IMR-90 (cell line): ENCODE results near the gene CYP2W1. TPM values are rescaled to one million over a fixed set of nuclear protein-coding genes. Genes with fewer than 3 reads are reported as not detected.

Experiments
- ATAC-seq: fragments of 200-7000 bp; cut with Tn5 transposase; 2 replicates; pipeline ENCODE4 v1.9.1; 2020; ENCODE audit warnings: low read depth, mild to moderate bottlenecking, moderate library complexity
- BruUV-seq: library from RNA; stranded (reverse); fragments of 400-500 nt; replicated peaks from 2 replicates; lab custom pipeline; 2021; lab: Mats Ljungman, UMichigan
- CTCF ChIA-PET: fragments of 300-600 bp; formaldehyde crosslinking; extraction: SDS; loops from one replicate; lab custom pipeline; 2021; ENCODE audit warnings: antibody characterized with exemption; lab: Yijun Ruan, JAX
- POLR2A ChIA-PET: fragments of 300-600 bp; sonication (Branson Sonifier 250); formaldehyde crosslinking; loops from one replicate; lab custom pipeline; 2022; ENCODE audit warnings: antibody characterized with exemption; ENCODE audit not compliant: unreplicated experiment; lab: Charles Lee
- DNase-seq: peaks from one replicate; pipeline ENCODE4 v3.0.0; 2013
- H2AFZ ChIP-seq: replicated peaks from 2 replicates; pipeline ENCODE3; 2013; ENCODE audit warnings: low read length, mild to moderate bottlenecking; ENCODE audit not compliant: poor library complexity
- H2AK5ac ChIP-seq: 2 replicates; pipeline ENCODE4 v1.6.1; 2013; ENCODE audit warnings: low read depth, low read length, inconsistent platforms
- H2AK9ac ChIP-seq: replicated peaks from 2 replicates; pipeline ENCODE3; 2013; ENCODE audit warnings: mild to moderate bottlenecking, low read depth, low read length, moderate library complexity; ENCODE audit not compliant: poor library complexity
- H2BK120ac ChIP-seq: 2 replicates; pipeline ENCODE4 v1.6.1; 2013; ENCODE audit warnings: low read depth, low read length, inconsistent platforms
- H2BK15ac ChIP-seq: 3 replicates; pipeline ENCODE4 v1.6.1; 2013; ENCODE audit warnings: low read depth, low read length, inconsistent platforms
- H2BK20ac ChIP-seq: 2 replicates; pipeline ENCODE4 v1.6.1; 2013; ENCODE audit warnings: low read depth, mild to moderate bottlenecking, inconsistent platforms, low read length, moderate library complexity
- H2BK5ac ChIP-seq: 2 replicates; pipeline ENCODE4 v1.6.1; 2013; ENCODE audit warnings: mild to moderate bottlenecking, low read depth, low read length, inconsistent platforms; ENCODE audit not compliant: poor library complexity, severe bottlenecking
- H3K14ac ChIP-seq: replicated peaks from 2 replicates; pipeline ENCODE4 v1.6.1; 2013; ENCODE audit warnings: low read depth, low read length, inconsistent platforms
- H3K18ac ChIP-seq: 2 replicates; pipeline ENCODE4 v1.6.1; 2013; ENCODE audit warnings: low read depth, low read length, control low read depth
- H3K23ac ChIP-seq: 2 replicates; pipeline ENCODE4 v1.6.1; 2013; ENCODE audit warnings: low read depth, low read length, inconsistent platforms
- H3K27ac ChIP-seq: 2 replicates; pipeline ENCODE4 v1.5.1; 2013; ENCODE audit warnings: mild to moderate bottlenecking, control low read depth, low read length; ENCODE audit not compliant: insufficient read depth
- H3K27me3 ChIP-seq: 2 replicates; pipeline ENCODE4 v1.6.1; 2013; ENCODE audit warnings: low read length; ENCODE audit not compliant: control insufficient read depth, insufficient read depth
- H3K36me3 ChIP-seq: 2 replicates; pipeline ENCODE4 v1.6.1; 2013; ENCODE audit warnings: low read length, mixed read lengths; ENCODE audit not compliant: control insufficient read depth, insufficient read depth
- H3K4ac ChIP-seq: 2 replicates; pipeline ENCODE4 v1.6.1; 2013; ENCODE audit warnings: low read depth, low read length, inconsistent platforms
- H3K4me1 ChIP-seq: 2 replicates; pipeline ENCODE4 v1.6.1; 2013; ENCODE audit warnings: low read length, mixed read lengths; ENCODE audit not compliant: control insufficient read depth, insufficient read depth
- H3K4me2 ChIP-seq: 2 replicates; pipeline ENCODE4 v1.6.1; 2013; ENCODE audit warnings: low read depth, mild to moderate bottlenecking, control low read depth, low read length, moderate library complexity
- H3K4me3 ChIP-seq: 2 replicates; pipeline ENCODE4 v1.5.1; 2013; ENCODE audit warnings: low read depth, mild to moderate bottlenecking, control low read depth, low read length, moderate library complexity; ENCODE audit not compliant: insufficient read depth
- H3K56ac ChIP-seq: 2 replicates; pipeline ENCODE4 v1.6.1; 2013; ENCODE audit warnings: low read length, inconsistent platforms; ENCODE audit not compliant: insufficient read depth; ENCODE audit errors: extremely low read depth
- H3K79me1 ChIP-seq, 2 experiments: 2 replicates each; pipeline ENCODE4 v1.6.1; 2013; ENCODE audit warnings: low read length in 2 of 2, inconsistent platforms in 1 of 2, low read depth in 1 of 2
- H3K9ac ChIP-seq: 2 replicates; pipeline ENCODE4 v1.6.1; 2013; ENCODE audit warnings: low read depth, low read length, control low read depth
- H3K9me1 ChIP-seq: 2 replicates; pipeline ENCODE4 v1.6.1; 2013; ENCODE audit warnings: low read length, inconsistent platforms; ENCODE audit not compliant: insufficient read depth
- H3K9me3 ChIP-seq: 2 replicates; pipeline ENCODE4 v1.6.1; 2013; ENCODE audit warnings: low read length; ENCODE audit not compliant: control insufficient read depth, insufficient read depth
- H4K20me1 ChIP-seq: 2 replicates; pipeline ENCODE4 v1.6.1; 2013; ENCODE audit warnings: low read length, inconsistent platforms; ENCODE audit not compliant: insufficient read depth
- H4K5ac ChIP-seq: 2 replicates; pipeline ENCODE4 v1.6.1; 2013; ENCODE audit warnings: mild to moderate bottlenecking, low read depth, low read length, control low read depth
- H4K8ac ChIP-seq, 2 experiments: 2 replicates each; pipeline ENCODE4 v1.6.1; 2013; ENCODE audit warnings: low read depth in 2 of 2, low read length in 2 of 2, control low read depth in 1 of 2, inconsistent platforms in 1 of 2
- H4K91ac ChIP-seq: 2 replicates; pipeline ENCODE4 v1.6.1; 2013; ENCODE audit warnings: low read depth, low read length, inconsistent platforms; ENCODE audit not compliant: insufficient read depth
- BHLHE40 ChIP-seq: fragments of 150-350 bp; IDR thresholded peaks from 2 replicates; pipeline ENCODE4 v1.6.1; 2016; ENCODE audit warnings: mild to moderate bottlenecking, low read depth, low read length
- CEBPB ChIP-seq: IDR thresholded peaks from 2 replicates; pipeline ENCODE4 v1.6.1; 2012; ENCODE audit warnings: low read depth, low read length, improper control_type of control experiment
- FOS ChIP-seq: fragments of 150-350 bp; IDR thresholded peaks from 2 replicates; pipeline ENCODE4 v1.6.1; 2016; ENCODE audit warnings: low read depth, low read length
- MXI1 ChIP-seq: IDR thresholded peaks from 2 replicates; pipeline ENCODE4 v1.6.1; 2012; ENCODE audit warnings: low read depth, mild to moderate bottlenecking, low read length, moderate library complexity, borderline replicate concordance
- NFE2L2 ChIP-seq: fragments of 150-350 bp; IDR thresholded peaks from 2 replicates; pipeline ENCODE4 v1.6.1; 2016; ENCODE audit warnings: low read depth, mild to moderate bottlenecking, low read length
- POLR2A ChIP-seq: IDR thresholded peaks from 2 replicates; pipeline ENCODE4 v1.6.1; 2012; ENCODE audit warnings: mild to moderate bottlenecking, low read depth, low read length
- RAD21 ChIP-seq: IDR thresholded peaks from 2 replicates; pipeline ENCODE4 v1.6.1; 2012; ENCODE audit warnings: low read length, improper control_type of control experiment
- RCOR1 ChIP-seq: IDR thresholded peaks from 2 replicates; pipeline ENCODE4 v1.6.1; 2012; ENCODE audit warnings: mild to moderate bottlenecking, low read length, improper control_type of control experiment; ENCODE audit not compliant: insufficient replicate concordance
- RFX5 ChIP-seq: IDR thresholded peaks from 2 replicates; pipeline ENCODE4 v1.8.0; 2012; ENCODE audit warnings: low read depth, mild to moderate bottlenecking, low read length, moderate library complexity
- WGBS, 2 experiments: methylation state at CpG; one replicate each; pipeline versions ENCODE4 v1.1.5 to v1.1.7; 2013; ENCODE audit warnings: missing lambda C conversion rate in 2 of 2; ENCODE audit not compliant: insufficient read length in 1 of 2; ENCODE audit errors: extremely low coverage in 2 of 2; 5-methylcytosine and 5-hydroxymethylcytosine counted together
- dilution Hi-C: fragments of 300-500 bp; cut with HindIII; formaldehyde crosslinking; loops from one replicate; pipeline ENCODE4 v1.14.3; 2018; ENCODE audit warnings: low sequenced_read_pairs; ENCODE audit not compliant: unreplicated experiment
- in situ Hi-C: fragments of 300-500 bp; cut with MboI; formaldehyde crosslinking; loops from 3 replicates; pipeline ENCODE4 v1.14.3; 2019; ENCODE audit warnings: low sequenced_read_pairs, inconsistent platforms, mixed read lengths
- intact Hi-C: fragments of 100-400 bp; cut with micrococcal nuclease; formaldehyde crosslinking; loops from 2 replicates; pipeline ENCODE4 v1.10.0; 2022
- polyA plus RNA-seq, 3 experiments: library from polyadenylated mRNA; depleted of rRNA; stranded (reverse); fragments of >200 nt; gene quantifications; 2 replicates each; pipeline ENCODE4 v1.2.3, GENCODE V29; 2012; ENCODE audit warnings: low replicate concordance in 1 of 3
- total RNA-seq: library from RNA; depleted of rRNA; stranded (reverse); fragments of >200 nt; gene quantifications from 2 replicates; pipeline ENCODE4 v1.2.3, GENCODE V29; 2012
- TF ChIP-seq, protein P1 (sequence below): fragments of 150-350 bp; IDR thresholded peaks from 2 replicates; pipeline ENCODE4 v1.6.1; 2017; ENCODE audit warnings: mild to moderate bottlenecking, antibody characterized with exemption, low read length, low read depth
- TF ChIP-seq, protein P2 (sequence below): conservative IDR thresholded peaks from 2 replicates; pipeline ENCODE4 v1.5.1; 2012; ENCODE audit warnings: mild to moderate bottlenecking, low read depth, low read length, improper control_type of control experiment
- TF ChIP-seq, protein P3 (sequence below): fragments of 150-350 bp; IDR thresholded peaks from 2 replicates; pipeline ENCODE4 v1.6.1; 2016; ENCODE audit warnings: low read depth, mild to moderate bottlenecking, low read length, moderate library complexity, borderline replicate concordance

Gene CYP2W1
- total and polyA plus RNA-seq, 2 of the 4 experiments (the other 2 are of a cell fraction), result not detected

DNA sequence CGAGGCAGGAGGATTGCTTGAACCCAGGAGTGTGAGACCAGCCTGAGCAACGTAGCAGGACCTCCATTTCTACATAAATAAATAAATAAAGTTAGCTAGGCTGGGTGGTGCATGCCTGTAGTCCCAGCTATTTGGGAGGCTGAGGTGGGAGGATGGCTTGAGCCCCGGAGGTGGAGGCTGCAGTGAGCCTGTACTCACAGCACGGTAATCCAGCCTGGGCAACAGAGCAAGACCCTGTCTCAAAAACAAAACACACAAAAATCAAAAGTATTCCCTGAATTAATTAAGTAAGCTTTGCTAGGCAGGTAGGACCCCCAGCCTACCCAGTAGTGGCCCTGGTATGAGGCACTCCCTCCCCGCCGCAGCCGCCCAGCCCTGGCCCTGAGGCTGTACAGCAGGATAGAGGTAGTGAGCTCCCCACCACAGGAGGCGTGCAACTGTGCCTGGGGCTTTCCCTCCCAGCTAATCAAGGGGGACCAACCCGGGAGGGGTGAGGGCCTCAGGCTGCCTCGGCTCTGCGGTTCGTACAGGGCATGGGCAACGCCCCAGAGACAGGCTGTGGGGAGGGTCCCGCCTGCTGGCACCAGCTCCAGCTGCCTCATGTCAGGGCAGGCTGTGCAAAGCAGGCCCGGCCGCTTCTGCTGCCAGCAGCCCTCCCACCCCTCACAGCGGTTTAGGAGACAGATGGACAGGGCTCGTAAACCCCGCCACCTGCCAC lies 1.0 kb upstream of the CYP2W1 start:
- Histone ChIP-seq H4K8ac (no peak overlapping the region), H2BK120ac (no peak overlapping the region), H3K14ac (no peak overlapping the region), H3K36me3 (no peaks in the 10 kb centered on the region), H3K9ac (no peak overlapping the region), H3K9me1 (no peaks in the 10 kb centered on the region), H3K4ac (no peak overlapping the region), H4K20me1 (no peaks in the 10 kb centered on the region), H2BK20ac (no peak overlapping the region), H4K5ac (no peak overlapping the region), H3K79me1 (no peaks in the 10 kb centered on the region), H2BK5ac (no peak overlapping the region), H3K27me3 (no peaks in the 10 kb centered on the region; the same call in 1 of the 2 replicates), H3K4me2 (no peak overlapping the region), H3K27ac (no peak overlapping the region), H2AFZ (no peak overlapping the region), H3K56ac (no peak overlapping the region), H2BK15ac (no peak overlapping the region), H3K9me3 (no peaks in the 10 kb centered on the region), H3K4me1 (no peaks in the 10 kb centered on the region; the same call in 1 of the 2 replicates), H4K91ac (no peak overlapping the region), H3K23ac (no peak overlapping the region), H2AK5ac (no peak overlapping the region), H3K4me3 (no peak overlapping the region), H3K18ac (no peak overlapping the region), H2AK9ac (no peak overlapping the region)
- dilution Hi-C loops (no loop called here), in situ Hi-C loops (no loop called here), intact Hi-C loops (no loop called here)
- WGBS, 2 experiments, result no CpG with 5 or more reads among the region's 19 CpGs
- no TSS peak for BruUV-seq
- no peak for TF ChIP-seq RCOR1
- no peak for TF ChIP-seq RFX5
- TF ChIP-seq RAD21, result no peak
- TF ChIP-seq, protein P1, sequence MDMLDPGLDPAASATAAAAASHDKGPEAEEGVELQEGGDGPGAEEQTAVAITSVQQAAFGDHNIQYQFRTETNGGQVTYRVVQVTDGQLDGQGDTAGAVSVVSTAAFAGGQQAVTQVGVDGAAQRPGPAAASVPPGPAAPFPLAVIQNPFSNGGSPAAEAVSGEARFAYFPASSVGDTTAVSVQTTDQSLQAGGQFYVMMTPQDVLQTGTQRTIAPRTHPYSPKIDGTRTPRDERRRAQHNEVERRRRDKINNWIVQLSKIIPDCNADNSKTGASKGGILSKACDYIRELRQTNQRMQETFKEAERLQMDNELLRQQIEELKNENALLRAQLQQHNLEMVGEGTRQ, result no peak
- no peak for TF ChIP-seq POLR2A
- TF ChIP-seq, protein P2, sequence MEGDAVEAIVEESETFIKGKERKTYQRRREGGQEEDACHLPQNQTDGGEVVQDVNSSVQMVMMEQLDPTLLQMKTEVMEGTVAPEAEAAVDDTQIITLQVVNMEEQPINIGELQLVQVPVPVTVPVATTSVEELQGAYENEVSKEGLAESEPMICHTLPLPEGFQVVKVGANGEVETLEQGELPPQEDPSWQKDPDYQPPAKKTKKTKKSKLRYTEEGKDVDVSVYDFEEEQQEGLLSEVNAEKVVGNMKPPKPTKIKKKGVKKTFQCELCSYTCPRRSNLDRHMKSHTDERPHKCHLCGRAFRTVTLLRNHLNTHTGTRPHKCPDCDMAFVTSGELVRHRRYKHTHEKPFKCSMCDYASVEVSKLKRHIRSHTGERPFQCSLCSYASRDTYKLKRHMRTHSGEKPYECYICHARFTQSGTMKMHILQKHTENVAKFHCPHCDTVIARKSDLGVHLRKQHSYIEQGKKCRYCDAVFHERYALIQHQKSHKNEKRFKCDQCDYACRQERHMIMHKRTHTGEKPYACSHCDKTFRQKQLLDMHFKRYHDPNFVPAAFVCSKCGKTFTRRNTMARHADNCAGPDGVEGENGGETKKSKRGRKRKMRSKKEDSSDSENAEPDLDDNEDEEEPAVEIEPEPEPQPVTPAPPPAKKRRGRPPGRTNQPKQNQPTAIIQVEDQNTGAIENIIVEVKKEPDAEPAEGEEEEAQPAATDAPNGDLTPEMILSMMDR, result no peak
- TF ChIP-seq NFE2L2, result no peak
- TF ChIP-seq, protein P3, sequence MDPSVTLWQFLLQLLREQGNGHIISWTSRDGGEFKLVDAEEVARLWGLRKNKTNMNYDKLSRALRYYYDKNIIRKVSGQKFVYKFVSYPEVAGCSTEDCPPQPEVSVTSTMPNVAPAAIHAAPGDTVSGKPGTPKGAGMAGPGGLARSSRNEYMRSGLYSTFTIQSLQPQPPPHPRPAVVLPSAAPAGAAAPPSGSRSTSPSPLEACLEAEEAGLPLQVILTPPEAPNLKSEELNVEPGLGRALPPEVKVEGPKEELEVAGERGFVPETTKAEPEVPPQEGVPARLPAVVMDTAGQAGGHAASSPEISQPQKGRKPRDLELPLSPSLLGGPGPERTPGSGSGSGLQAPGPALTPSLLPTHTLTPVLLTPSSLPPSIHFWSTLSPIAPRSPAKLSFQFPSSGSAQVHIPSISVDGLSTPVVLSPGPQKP, result no peak
- TF ChIP-seq MXI1, result no peak
- TF ChIP-seq CEBPB, result no peak
- TF ChIP-seq FOS, result no peak
- TF ChIP-seq BHLHE40, result no peak
- POLR2A ChIA-PET, result no interaction called here
- ATAC-seq (no peak), DNase-seq (no peak)
- CTCF ChIA-PET, result no interaction called here
